NK-92 (cell line): ENCODE data around the gene MAST3.

Source experiments
- DNase-seq: peaks from one replicate; lab custom pipeline; 2025; ENCODE audit not compliant: unreplicated experiment; lab: John Stamatoyannopoulos, UW

MAST3 gene

GRCh38 chr19:18176367-18177310, 79.1 kb downstream of the MAST3 start:
- no peak for DNase-seq

DNA sequence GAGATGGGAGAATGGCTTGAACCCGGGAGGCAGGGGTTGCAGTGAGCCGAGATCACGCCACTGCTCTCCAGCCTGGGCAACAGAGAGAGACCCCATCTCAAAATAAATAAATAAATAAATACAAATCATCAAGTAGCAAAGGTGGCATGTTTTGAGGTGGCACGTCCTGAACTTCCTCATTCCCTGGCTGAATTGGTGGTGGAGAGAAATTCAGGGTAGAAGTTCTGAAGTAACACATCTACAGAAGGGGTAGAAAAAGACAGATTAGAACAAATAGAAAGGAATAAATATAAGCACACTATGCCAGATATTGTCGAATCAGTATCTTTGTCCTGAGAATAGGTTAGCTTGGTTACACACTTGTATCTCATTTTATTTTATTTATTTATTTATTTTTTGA, 82.4 kb downstream of the MAST3 start:
- no peak for DNase-seq

GRCh38 chr19:18183529-18183928, 86.0 kb downstream of the MAST3 start:
- no peak for DNase-seq

DNA sequence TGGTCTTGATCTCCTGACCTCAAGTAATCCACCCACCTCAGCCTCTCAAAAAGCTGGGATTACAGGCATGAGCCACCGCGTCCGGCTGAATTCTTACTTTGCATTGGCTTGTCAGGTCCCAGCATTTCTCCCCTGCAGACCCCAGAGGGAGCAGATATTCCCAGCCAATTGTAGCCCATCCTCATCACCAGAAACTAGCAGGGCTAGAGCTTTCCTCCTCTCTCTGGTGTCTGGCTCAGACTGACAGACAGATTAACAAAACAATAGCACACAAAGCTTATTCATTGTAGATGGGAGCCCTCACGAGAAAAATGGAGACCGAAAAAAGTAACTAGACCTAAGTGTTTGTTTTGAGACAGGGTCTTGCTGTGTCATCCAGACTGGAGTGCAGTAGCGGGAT, 88.0 kb downstream of the MAST3 start:
- DNase-seq = no peak

DNA sequence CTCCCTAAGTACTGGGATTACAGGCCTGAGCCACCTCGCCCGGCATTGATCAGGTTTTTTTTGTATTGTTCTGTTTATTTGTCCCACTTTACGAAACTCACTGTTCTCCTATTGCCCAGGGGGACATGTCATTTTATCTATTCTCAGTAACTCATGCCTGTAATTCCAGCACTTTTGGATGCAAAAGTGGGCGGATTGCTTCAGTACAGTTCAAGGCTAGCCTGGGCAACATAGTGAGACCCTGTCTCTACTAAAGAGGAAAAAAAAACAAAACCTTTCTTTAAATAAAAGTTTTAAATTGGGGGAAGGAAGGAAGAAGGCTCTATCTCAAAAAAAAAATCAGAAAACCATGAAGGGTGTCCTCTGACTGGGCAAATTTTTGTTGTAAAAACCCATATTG, 92.7 kb downstream of the MAST3 start:
- DNase-seq = no peak

GRCh38 chr19:18191640-18192062, 94.1 kb downstream of the MAST3 start:
- DNase-seq = no peak

DNA sequence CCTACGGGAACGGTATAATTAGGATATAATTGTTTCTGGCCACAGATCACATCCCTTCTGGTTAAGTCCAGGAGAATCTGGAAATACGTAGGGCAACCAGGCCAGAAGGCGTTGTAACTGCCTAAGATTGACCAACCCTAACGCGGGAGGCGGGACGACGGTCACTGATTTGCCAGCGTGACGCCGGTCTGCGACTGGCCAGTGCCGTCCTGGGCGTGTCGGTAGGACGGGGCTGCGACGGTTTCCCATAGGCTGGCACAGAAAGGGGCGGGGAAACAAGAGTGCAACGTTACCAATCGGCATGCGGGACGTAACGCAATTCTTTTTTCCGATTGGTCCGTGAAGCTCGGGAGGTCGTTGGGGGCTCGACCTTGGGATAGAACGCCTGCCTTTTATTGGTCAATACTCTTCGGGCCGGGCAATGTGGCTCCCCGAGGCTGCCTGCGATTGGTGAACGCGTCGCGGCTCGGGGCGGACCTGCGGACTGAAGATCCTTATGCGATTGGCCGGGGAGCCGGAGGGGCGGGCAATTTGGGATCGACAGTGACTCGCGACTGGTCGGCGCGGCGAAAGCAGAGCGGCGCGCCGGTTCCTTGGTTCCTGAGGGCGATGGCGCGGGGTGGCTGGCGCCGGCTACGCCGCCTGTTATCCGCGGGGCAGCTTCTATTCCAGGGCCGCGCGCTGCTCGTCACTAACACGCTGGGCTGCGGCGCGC, 95.3 kb downstream of the MAST3 start, which contains the start of gene MPV17L2:
TSS of gene MPV17L2 (plus strand) at position 546 of the 715 bp plus-strand sequence. CDS start at position 610, 64 bp downstream.
- peak; percentile 100 for DNase-seq

DNA sequence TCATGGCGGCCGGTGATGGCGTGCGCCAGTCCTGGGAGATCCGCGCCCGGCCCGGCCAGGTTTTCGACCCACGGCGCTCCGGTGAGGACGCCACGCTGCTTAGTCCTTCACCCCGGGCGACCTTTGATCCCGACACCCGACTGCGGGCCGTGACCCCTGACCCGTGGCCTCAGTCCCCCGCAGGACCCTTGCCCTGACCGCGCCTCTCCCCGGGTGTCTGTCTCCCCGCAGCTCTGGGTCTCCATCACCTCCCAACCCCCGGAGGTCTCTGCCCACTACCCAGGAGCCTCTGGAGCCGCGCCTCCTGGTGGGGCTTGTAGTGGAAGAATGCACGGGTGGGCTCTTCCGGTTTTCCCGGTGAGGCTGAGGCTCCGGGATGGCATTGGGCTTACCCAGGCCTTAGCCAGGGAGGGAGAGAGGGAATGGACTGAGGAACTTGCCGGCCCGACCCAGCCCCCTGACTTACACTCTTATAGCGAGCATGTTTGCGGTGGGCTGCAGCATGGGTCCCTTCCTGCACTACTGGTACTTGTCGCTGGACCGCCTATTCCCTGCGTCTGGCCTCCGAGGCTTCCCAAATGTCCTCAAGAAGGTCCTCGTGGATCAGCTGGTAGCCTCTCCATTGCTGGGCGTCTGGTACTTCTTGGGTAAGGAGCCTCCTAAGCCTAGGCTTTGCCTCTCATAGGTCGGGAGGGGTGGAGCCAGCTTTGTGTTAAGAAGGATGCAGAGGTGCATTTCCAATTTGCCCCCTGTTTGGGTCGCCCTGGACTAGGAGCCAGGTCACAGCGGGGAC, 96.0 kb downstream of the MAST3 start:
- DNase-seq = no peak

DNA sequence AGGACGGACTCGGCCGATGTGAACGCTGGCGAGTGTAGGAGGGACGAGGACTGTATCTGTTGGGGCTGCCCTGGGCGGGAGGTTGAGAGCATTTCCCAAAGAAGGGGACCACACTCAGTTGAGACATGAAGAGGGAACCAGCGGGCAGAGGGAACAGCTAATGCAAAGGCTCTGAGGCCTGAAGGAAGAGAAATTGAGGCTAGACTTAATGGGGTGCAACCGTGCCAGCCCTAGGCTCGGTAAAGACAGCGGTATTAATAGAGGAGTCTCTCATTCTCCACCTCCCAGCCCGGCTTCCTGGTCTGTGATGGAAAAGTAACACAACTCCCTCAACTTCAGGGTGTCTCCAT, 96.6 kb downstream of the MAST3 start:
- DNase-seq = no peak

DNA sequence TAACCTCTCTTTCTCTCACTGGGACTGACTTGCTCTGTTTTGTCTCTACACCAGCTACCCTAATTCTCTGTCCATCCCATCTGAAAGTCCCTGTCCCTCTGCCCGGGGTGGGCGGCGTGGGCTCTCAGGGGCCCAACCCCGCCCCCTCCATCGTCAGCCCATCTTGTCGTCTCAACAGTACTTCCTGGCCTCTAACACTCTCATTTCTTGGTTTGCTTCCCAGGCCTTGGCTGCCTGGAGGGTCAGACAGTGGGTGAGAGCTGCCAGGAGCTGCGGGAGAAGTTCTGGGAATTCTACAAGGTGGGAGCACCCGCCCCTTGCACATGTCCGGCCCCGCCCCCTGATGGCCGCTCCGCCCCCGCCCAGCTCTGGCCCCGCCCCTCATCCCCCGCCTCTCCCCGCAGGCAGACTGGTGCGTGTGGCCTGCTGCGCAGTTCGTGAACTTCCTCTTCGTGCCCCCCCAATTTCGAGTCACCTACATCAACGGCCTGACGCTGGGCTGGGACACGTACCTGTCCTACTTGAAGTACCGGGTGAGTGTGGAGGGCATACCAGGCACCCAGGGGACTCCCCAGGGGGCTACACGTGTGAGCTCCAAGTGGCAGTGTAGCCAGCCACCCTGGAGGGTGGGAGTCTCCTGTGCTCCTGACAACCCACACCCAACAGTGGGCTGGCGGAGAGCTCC, 97.1 kb downstream of the MAST3 start:
- no peak for DNase-seq

DNA sequence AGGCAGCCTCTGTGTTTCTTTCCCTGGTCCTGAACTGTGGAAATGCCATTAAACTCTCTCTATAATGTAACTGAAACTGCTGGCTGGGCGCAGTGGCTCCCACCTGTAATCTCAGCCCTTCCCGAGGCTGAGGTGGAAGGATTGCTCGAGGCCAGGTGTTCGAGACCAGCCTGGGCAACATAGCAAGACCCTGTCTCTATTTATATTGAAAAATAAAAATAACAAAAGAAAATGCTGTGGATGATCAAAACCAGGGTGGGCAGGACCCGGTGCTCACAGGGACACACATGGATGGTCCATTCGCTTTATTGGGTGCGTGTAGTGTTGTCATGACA, 98.9 kb downstream of the MAST3 start:
- no peak for DNase-seq

GRCh38 chr19:18197306-18197705, 99.7 kb downstream of the MAST3 start:
- DNase-seq = no peak

DNA sequence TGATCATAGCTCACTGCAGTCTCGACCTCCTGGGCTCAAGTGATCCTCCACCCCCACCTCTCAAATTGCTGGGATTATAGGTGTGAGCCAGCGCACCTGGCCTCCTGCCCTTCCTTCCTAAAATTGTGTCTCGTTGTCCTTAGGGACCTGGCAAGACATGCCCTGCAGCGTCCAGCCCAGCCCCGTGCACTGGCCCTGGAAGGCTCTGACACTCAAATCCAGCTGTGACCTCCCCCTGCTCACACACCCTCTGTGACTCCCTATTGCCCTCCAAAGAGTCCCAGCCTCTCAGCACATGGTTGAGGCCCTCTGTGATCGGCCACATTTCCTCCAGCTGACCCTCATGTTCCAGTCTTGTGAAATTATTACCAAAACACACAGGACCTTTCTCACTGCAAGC, 100.4 kb downstream of the MAST3 start:
- DNase-seq = no peak

- no peak for DNase-seq
These were observed 100.8 kb downstream of the MAST3 start for GRCh38 chr19:18198374-18198773.
